ENCODE measurements around the gene PPM1J.

PPM1J gene

DNA sequence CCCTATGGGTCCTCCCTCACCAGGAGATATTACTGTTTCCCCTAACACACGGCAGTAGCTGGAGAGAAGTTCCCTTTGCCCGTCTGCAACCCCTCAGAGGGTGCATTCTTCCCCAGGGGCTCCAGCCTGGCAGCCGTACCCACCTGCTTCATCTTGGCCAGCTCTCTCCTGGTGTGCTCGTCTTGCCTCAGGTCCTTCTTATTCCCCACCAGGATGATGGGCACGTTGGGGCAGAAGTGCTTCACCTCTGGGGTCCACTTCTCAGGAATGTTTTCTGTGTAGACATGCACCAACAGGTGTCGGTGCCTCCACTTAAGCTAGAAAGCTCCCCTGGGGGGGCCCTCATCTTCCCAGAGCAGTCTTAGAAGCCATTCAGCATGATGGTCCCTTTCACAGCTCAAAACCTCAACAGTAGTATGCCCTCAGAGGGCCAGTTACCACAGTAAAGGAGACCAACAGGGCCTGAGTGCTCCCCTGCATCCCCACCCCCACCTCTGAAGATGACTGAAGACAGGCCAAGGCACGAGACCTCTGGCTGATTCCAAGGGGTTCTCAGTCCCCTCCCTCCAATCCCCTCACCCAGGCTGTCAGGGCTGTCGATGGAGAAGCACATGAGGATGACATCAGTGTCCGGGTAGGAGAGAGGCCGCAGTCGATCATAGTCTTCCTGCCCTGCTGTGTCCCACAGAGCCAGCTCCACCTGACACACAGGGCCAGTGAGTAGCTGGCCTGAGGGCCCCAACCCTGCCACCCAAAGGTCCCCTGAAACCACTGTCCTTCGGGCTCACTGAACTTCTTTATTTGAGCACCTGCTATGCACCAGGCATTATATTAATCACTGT lies 12.5 kb downstream of the PPM1J start:
- Histone ChIP-seq H3K4me1 (ENCODE audit: control insufficient read depth, insufficient read depth, low read length) (peaks cover 46% of the 10 kb centered on the region), H3K9ac (ENCODE audit: low read depth, low read length) (no peak overlapping the region), H3K27ac (ENCODE audit: low read depth, low read length) (no peak overlapping the region), H3K4me3 (ENCODE audit: low read depth, low read length) (no peak overlapping the region), H3K9me3 (ENCODE audit: control insufficient read depth, insufficient read depth, low read length) (no peaks in the 10 kb centered on the region), H3K27me3 (ENCODE audit: control insufficient read depth, insufficient read depth, low read length) (peaks cover 56% of the 10 kb centered on the region), H3K36me3 (ENCODE audit: control insufficient read depth, insufficient read depth, low read length) (peaks cover 22% of the 10 kb centered on the region)

- Histone ChIP-seq H3K4me3 (ENCODE audit: low read depth, low read length) (no peak overlapping the region), H3K9me3 (ENCODE audit: control insufficient read depth, insufficient read depth, low read length) (no peaks in the 10 kb centered on the region), H3K4me1 (ENCODE audit: control insufficient read depth, insufficient read depth, low read length) (peaks cover 46% of the 10 kb centered on the region), H3K27me3 (ENCODE audit: control insufficient read depth, insufficient read depth, low read length) (peaks cover 56% of the 10 kb centered on the region), H3K27ac (ENCODE audit: low read depth, low read length) (no peak overlapping the region), H3K36me3 (ENCODE audit: control insufficient read depth, insufficient read depth, low read length) (peaks cover 22% of the 10 kb centered on the region), H3K9ac (ENCODE audit: low read depth, low read length) (no peak overlapping the region)
Measured at GRCh38 chr1:112702067-112702395, 13.1 kb downstream of the PPM1J start.

DNA sequence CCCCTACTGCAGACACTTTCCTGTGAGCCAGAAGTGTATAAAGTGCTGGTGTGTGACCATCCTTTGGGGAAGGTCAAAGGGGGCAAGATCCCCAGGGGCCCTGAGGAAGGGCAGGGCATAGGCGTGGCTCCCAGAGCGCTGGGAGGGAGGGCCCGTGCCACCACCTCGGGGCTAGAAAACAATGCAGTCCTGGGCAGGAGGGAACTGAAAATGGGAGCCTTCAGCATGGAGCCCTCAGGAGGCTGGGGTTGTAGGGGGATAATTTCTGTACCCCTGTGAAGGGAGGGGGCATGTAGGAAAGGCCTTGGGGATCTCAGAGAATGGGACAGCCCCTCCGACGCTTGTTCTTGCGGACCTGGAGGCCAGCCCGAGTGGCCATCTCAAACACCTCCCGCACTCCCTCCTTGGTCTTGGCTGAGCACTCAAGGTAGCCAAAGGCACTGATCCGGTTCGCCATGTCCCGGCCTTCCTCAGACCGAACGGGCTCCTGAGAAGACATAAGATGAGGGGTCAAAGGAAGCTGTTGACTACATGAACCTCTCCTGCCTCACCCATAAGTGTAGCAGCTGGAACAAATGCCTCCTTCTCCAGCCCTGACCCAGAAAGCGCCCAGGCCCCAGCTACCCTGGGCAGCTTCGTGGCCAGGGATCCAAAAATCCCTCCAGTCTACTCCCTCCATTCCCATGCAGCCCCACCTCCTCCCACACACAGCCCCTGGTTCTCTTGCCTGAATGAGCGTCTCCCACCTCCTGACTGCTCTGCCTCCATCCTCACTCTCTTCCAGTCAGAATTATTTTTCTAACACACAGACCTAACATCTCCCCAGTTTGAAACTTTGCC lies 13.7 kb downstream of the PPM1J start:
- Histone ChIP-seq H3K27me3 (ENCODE audit: control insufficient read depth, insufficient read depth, low read length) (peaks cover 56% of the 10 kb centered on the region), H3K4me3 (ENCODE audit: low read depth, low read length) (no peak overlapping the region), H3K9me3 (ENCODE audit: control insufficient read depth, insufficient read depth, low read length) (no peaks in the 10 kb centered on the region), H3K36me3 (ENCODE audit: control insufficient read depth, insufficient read depth, low read length) (peaks cover 27% of the 10 kb centered on the region), H3K4me1 (ENCODE audit: control insufficient read depth, insufficient read depth, low read length) (peaks cover 46% of the 10 kb centered on the region), H3K27ac (ENCODE audit: low read depth, low read length) (peak overlapping the region; percentile 87), H3K9ac (ENCODE audit: low read depth, low read length) (no peak overlapping the region)

GRCh38 chr1:112700290-112701226 lies 14.6 kb downstream of the PPM1J start:
- peaks cover 32% of the 10 kb centered on the region for H3K36me3 ChIP-seq (ENCODE audit: control insufficient read depth, insufficient read depth, low read length)
- H3K27ac ChIP-seq (ENCODE audit: low read depth, low read length), result peak overlapping the region; percentile 87
- H3K9me3 ChIP-seq (ENCODE audit: control insufficient read depth, insufficient read depth, low read length), result no peaks in the 10 kb centered on the region
- H3K4me1 ChIP-seq (ENCODE audit: control insufficient read depth, insufficient read depth, low read length), result peaks cover 40% of the 10 kb centered on the region
- peaks cover 49% of the 10 kb centered on the region for H3K27me3 ChIP-seq (ENCODE audit: control insufficient read depth, insufficient read depth, low read length)
- no peak overlapping the region for H3K4me3 ChIP-seq (ENCODE audit: low read depth, low read length)
- H3K9ac ChIP-seq (ENCODE audit: low read depth, low read length), result no peak overlapping the region

DNA sequence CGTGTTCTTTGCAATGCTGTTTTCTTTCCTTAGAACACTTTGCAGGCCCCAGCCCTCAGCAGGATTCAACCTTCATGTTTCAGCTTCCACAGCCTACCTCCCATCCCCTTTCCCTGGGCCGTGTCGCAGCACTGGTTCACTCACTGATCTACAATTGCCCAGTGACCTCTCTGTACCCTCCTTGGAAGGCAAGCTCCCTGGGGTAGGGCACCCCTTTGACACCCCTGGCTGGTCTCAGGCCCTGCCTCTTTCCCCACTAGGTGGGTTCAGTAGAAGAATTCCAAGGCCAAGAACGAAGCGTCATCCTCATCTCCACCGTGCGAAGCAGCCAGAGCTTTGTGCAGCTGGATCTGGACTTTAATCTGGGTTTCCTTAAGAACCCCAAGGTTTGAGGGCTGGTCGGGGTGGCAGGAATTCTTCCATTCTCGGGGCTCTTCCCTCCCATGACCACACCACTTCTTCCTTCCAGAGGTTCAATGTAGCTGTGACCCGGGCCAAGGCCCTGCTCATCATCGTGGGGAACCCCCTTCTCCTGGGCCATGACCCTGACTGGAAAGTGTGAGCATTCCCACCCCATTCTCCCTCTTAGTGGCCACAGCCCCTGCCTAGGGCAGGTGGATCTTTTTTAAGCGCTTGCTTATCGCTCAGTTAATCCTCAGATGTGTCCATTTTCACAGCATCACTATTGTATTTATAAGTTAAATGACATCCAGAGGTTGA lies 15.5 kb downstream of the PPM1J start:
- Histone ChIP-seq H3K4me3 (ENCODE audit: low read depth, low read length) (no peak overlapping the region), H3K36me3 (ENCODE audit: control insufficient read depth, insufficient read depth, low read length) (peaks cover 41% of the 10 kb centered on the region), H3K9me3 (ENCODE audit: control insufficient read depth, insufficient read depth, low read length) (no peaks in the 10 kb centered on the region), H3K4me1 (ENCODE audit: control insufficient read depth, insufficient read depth, low read length) (peaks cover 33% of the 10 kb centered on the region), H3K27me3 (ENCODE audit: control insufficient read depth, insufficient read depth, low read length) (peaks cover 46% of the 10 kb centered on the region), H3K27ac (ENCODE audit: low read depth, low read length) (peak overlapping the region; percentile 87), H3K9ac (ENCODE audit: low read depth, low read length) (no peak overlapping the region)

DNA sequence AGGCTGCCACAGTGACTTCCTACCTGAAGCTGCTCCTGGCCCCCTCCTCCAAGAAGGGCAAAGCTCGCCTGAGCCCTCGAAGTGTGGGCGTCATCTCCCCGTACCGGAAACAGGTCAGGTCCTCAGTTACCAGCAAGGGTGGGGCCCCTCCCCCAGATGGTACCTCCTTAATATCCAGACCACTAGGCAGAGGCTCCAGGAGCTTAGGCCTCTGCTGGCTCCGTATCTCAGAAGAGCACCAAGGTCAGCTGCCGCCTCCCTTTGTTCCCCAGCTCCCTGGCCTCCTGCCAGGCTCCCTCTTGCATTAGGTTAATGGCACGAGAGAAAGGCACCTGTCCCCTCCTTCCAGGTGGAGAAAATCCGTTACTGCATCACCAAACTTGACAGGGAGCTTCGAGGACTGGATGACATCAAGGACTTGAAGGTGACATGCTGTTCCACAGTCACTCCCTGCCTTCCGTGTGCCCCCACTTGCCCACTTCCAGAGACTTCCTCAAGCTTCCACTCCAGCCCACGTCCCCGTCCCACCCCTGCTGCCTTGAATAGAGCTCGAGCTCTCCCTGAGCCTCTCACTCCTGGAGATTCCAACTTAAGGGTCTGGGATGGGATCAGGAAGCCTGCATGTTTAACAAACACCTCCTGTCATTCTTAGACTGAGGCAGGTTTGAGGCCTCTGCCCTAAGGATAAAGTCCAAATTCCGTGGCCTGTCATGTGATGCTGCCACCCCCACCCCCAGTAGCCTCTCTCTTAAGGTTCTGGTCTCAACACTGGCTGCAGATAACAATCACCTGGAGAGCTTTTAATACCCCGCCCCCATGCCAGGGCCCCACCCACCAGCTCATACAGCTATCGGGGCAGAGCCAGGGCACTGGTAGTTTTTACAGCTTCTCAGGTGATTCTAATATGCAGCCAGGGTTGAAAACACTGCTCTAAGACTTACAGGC lies 16.5 kb downstream of the PPM1J start:
- peaks cover 37% of the 10 kb centered on the region for H3K27me3 ChIP-seq (ENCODE audit: control insufficient read depth, insufficient read depth, low read length)
- no peak overlapping the region for H3K4me3 ChIP-seq (ENCODE audit: low read depth, low read length)
- no peak overlapping the region for H3K9ac ChIP-seq (ENCODE audit: low read depth, low read length)
- H3K36me3 ChIP-seq (ENCODE audit: control insufficient read depth, insufficient read depth, low read length), result peaks cover 51% of the 10 kb centered on the region
- peaks cover 29% of the 10 kb centered on the region for H3K4me1 ChIP-seq (ENCODE audit: control insufficient read depth, insufficient read depth, low read length)
- peak overlapping the region; percentile 87 for H3K27ac ChIP-seq (ENCODE audit: low read depth, low read length)
- H3K9me3 ChIP-seq (ENCODE audit: control insufficient read depth, insufficient read depth, low read length), result no peaks in the 10 kb centered on the region

- Histone ChIP-seq H3K4me3 (ENCODE audit: low read depth, low read length) (no peak overlapping the region), H3K9me3 (ENCODE audit: control insufficient read depth, insufficient read depth, low read length) (no peaks in the 10 kb centered on the region), H3K27ac (ENCODE audit: low read depth, low read length) (no peak overlapping the region), H3K9ac (ENCODE audit: low read depth, low read length) (no peak overlapping the region), H3K27me3 (ENCODE audit: control insufficient read depth, insufficient read depth, low read length) (peaks cover 30% of the 10 kb centered on the region), H3K36me3 (ENCODE audit: control insufficient read depth, insufficient read depth, low read length) (peaks cover 55% of the 10 kb centered on the region), H3K4me1 (ENCODE audit: control insufficient read depth, insufficient read depth, low read length) (peaks cover 29% of the 10 kb centered on the region)
Measured at GRCh38 chr1:112697781-112698201, 17.3 kb downstream of the PPM1J start.

- Histone ChIP-seq H3K4me3 (ENCODE audit: low read depth, low read length) (no peak overlapping the region), H3K27ac (ENCODE audit: low read depth, low read length) (no peak overlapping the region), H3K27me3 (ENCODE audit: control insufficient read depth, insufficient read depth, low read length) (peaks cover 21% of the 10 kb centered on the region), H3K9me3 (ENCODE audit: control insufficient read depth, insufficient read depth, low read length) (no peaks in the 10 kb centered on the region), H3K9ac (ENCODE audit: low read depth, low read length) (no peak overlapping the region), H3K4me1 (ENCODE audit: control insufficient read depth, insufficient read depth, low read length) (peaks cover 27% of the 10 kb centered on the region), H3K36me3 (ENCODE audit: control insufficient read depth, insufficient read depth, low read length) (peaks cover 60% of the 10 kb centered on the region)
Measured at GRCh38 chr1:112696578-112697314, 18.4 kb downstream of the PPM1J start.

- Histone ChIP-seq H3K4me3 (ENCODE audit: low read depth, low read length) (no peak overlapping the region), H3K9ac (ENCODE audit: low read depth, low read length) (no peak overlapping the region), H3K36me3 (ENCODE audit: control insufficient read depth, insufficient read depth, low read length) (peaks cover 64% of the 10 kb centered on the region)
Measured at GRCh38 chr1:112695276-112695675, 19.9 kb downstream of the PPM1J start.

More at GRCh38 chr1:112695276-112695675, 19.9 kb downstream of the PPM1J start:
- no peaks in the 10 kb centered on the region for H3K9me3 ChIP-seq (ENCODE audit: control insufficient read depth, insufficient read depth, low read length)
- H3K27ac ChIP-seq (ENCODE audit: low read depth, low read length), result no peak overlapping the region
- H3K27me3 ChIP-seq (ENCODE audit: control insufficient read depth, insufficient read depth, low read length), result peaks cover 15% of the 10 kb centered on the region
- peaks cover 12% of the 10 kb centered on the region for H3K4me1 ChIP-seq (ENCODE audit: control insufficient read depth, insufficient read depth, low read length)

Data from HUES48 (cell line).